Kidney epithelial cell (primary cell): Measurements from ENCODE around the gene PCP4. TPM values are rescaled to one million over a fixed set of nuclear protein-coding genes. Genes with fewer than 3 reads are reported as not detected.

Experiments used
- DNase-seq: peaks from one replicate; pipeline ENCODE4 v3.0.0-alpha.2; 2010; ENCODE audit warnings: low read depth
- H3K27me3 ChIP-seq: 2 replicates; pipeline ENCODE4 v1.6.0; 2011; ENCODE audit warnings: low read length; ENCODE audit not compliant: control insufficient read depth, insufficient read depth
- H3K36me3 ChIP-seq: 2 replicates; pipeline ENCODE4 v1.5.1; 2011; ENCODE audit warnings: low read length; ENCODE audit not compliant: control insufficient read depth, insufficient read depth
- H3K4me3 ChIP-seq: 2 replicates; pipeline ENCODE4 v1.5.1; 2011; ENCODE audit warnings: low read depth, mild to moderate bottlenecking, control low read depth, low read length
- total RNA-seq: library from RNA; depleted of rRNA; stranded (reverse); fragments of >200 nt; gene quantifications from 2 replicates; pipeline ENCODE4 v1.2.3, GENCODE V29; 2015
- TF ChIP-seq, protein P1 (sequence below): IDR thresholded peaks from 2 replicates; pipeline ENCODE4 v1.5.1; 2011; ENCODE audit warnings: mild to moderate bottlenecking, moderate library complexity, low read length, control low read depth, inconsistent platforms; ENCODE audit not compliant: insufficient read depth, poor library complexity, severe bottlenecking

The PCP4 gene
- total RNA-seq, 1 donor from 2014 or later, result 1.2 TPM

DNA sequence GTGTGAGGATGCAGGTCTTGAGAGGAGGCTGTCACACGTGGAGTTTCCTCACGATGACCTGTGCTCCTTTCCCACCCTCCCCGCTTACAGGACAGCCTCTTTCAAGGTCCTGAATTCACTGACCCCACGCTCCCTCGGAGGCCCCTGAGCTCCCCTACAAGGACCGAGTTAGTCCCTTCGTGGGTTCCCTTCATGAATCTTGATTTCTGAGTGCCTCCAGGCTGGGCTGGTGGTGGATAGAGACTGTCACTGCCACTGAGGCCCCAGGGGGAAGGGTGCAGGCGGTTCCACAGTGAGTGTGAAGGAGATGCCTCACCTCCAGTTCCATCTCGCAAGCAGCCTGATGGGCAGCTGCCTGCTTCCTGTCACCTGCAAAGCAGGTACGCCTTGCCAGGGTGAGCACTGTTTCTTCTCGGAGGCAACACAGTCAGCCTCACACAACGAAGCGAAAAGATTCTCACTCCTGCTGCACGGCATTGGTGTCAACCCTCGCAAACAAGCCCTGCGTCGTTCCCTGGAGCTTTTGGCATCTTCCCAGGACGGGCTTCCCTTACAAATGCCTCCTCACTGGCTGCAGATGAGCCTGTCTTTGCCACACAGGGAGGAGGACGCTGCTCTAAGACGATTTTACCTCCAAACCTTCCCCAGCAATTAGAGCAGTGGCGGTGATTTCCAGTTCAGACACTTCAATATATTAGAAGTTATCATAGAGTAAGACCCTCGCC is 26.7 kb upstream of the PCP4 start:
- Histone ChIP-seq H3K4me3 (no peak overlapping the region), H3K27me3 (no peaks in the 10 kb centered on the region), H3K36me3 (no peaks in the 10 kb centered on the region)
- TF ChIP-seq, protein P1, sequence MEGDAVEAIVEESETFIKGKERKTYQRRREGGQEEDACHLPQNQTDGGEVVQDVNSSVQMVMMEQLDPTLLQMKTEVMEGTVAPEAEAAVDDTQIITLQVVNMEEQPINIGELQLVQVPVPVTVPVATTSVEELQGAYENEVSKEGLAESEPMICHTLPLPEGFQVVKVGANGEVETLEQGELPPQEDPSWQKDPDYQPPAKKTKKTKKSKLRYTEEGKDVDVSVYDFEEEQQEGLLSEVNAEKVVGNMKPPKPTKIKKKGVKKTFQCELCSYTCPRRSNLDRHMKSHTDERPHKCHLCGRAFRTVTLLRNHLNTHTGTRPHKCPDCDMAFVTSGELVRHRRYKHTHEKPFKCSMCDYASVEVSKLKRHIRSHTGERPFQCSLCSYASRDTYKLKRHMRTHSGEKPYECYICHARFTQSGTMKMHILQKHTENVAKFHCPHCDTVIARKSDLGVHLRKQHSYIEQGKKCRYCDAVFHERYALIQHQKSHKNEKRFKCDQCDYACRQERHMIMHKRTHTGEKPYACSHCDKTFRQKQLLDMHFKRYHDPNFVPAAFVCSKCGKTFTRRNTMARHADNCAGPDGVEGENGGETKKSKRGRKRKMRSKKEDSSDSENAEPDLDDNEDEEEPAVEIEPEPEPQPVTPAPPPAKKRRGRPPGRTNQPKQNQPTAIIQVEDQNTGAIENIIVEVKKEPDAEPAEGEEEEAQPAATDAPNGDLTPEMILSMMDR, result no peak
- DNase-seq, result no peak

DNA sequence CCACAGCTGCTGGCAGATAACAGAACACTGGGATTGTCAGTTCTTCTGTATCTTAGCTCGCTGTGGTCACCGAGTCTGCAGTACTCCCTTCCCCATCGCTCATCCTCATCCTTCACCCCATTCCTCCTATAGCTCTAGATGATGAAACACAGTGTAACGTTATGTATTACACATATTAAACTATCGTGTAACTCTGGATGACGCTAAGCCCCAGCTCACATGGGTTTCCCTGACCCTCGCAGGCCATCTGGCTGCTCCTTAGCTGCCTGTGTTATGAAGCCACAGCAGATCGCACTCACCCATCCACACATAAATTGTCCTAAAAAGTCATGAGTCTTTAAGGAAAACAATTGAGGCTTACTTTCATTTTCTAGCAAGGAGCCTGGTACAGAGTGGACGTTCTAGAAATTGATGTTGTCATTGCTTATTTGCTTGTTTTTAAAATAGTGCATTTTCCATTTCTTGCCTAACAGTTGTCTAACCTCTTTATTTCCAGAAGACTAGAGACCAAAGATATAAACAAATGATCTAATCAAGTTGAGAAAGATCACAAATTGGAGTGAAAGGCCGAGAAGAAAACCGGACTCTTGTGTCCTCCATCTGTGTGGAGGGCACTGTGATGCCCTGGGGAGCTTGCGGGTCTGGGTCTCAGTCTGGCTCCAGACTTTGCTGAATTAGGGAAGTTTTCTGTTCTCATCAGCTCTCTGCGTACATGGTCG is 24.3 kb upstream of the PCP4 start:
- DNase-seq, result no peak
- TF ChIP-seq, protein P1, result no peak
- no peaks in the 10 kb centered on the region for H3K27me3 ChIP-seq
- no peak overlapping the region for H3K4me3 ChIP-seq
- H3K36me3 ChIP-seq, result no peaks in the 10 kb centered on the region

DNA sequence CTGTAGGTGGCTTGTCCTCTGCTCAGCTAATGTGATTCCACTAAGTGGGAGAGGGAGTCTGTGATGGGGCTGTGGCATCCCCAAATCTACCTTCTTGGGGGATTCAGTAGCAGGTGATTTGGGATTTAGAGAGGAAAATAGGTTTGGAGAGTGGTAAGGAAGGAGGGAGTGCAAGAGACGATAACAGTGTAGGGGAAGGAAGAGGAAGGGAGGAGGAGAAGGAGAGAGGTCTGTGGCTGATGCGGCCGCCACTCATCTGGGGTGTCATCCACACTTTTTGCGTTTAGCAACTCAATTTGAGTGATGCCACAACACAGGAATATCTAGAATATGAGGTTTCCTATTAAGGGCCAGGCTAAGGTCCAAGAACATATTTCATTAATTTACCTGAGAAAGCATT is 23.8 kb upstream of the PCP4 start:
- H3K36me3 ChIP-seq, result no peaks in the 10 kb centered on the region
- no peak overlapping the region for H3K4me3 ChIP-seq
- no peak for DNase-seq
- TF ChIP-seq, protein P1, result no peak
- no peaks in the 10 kb centered on the region for H3K27me3 ChIP-seq

DNA sequence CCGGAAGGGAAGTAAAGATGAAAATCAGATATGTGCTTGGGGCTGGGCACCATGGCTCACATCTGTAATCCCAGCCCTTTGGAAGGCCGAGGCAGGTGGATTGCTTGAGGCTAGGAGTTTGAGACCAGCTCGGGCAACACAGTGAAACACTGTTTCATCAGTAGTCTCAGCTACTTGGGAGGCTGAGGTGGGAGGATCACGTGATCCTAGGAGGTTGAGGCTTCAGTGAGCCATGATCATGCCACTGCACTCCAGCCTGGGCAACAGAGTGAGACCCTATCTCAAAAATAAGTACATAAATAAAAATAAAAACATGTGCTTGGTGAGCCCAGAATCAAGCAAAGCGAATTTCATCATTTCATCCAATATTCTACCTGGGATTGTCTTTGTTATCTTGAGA is 23.3 kb upstream of the PCP4 start:
- no peaks in the 10 kb centered on the region for H3K27me3 ChIP-seq
- no peak overlapping the region for H3K4me3 ChIP-seq
- TF ChIP-seq, protein P1, result no peak
- no peak for DNase-seq
- no peaks in the 10 kb centered on the region for H3K36me3 ChIP-seq

DNA sequence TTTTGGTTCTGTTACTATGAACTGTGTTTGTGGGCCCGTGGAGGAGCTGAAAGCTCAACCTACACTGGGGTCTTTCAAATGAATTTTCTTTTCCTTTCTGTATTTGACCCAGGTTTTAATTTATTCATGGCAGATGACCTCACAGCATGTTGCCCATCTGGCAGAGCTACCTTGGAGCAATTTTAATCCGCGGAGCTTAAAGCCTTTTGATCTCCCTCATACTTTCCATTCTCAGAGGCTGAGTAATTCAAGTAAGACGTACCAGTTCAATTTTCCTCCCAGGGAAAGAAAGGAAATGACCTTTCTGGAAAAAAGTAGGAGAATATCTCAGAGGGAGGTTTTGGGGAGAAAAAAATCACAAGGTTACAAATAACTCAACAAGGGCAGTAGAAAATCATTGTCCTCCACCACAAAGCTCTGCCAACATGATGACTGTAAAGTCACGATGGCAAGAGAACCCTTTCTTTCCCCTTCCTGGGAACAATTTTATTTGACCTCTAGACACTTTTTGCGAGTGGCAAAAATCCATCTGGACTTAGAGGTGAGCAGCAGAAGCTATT is 21.6 kb upstream of the PCP4 start:
- H3K27me3 ChIP-seq, result no peaks in the 10 kb centered on the region
- no peaks in the 10 kb centered on the region for H3K36me3 ChIP-seq
- no peak overlapping the region for H3K4me3 ChIP-seq
- peak; percentile 56 for DNase-seq
- TF ChIP-seq, protein P1, result no peak
